ENCODE results near the gene HMX1.

The HMX1 gene

GRCh38 chr4:8838961-8839431, 32.6 kb downstream of the HMX1 start:
- no peak for DNase-seq

GRCh38 chr4:8838296-8838960, 33.2 kb downstream of the HMX1 start:
- no peak for DNase-seq

GRCh38 chr4:8837181-8837841, 34.3 kb downstream of the HMX1 start:
- no peak for DNase-seq

- no peak for DNase-seq
These were observed 34.9 kb downstream of the HMX1 start for GRCh38 chr4:8836664-8837171.

GRCh38 chr4:8835521-8836365, 35.9 kb downstream of the HMX1 start:
- DNase-seq = no peak

- no peak for DNase-seq
These were observed 36.9 kb downstream of the HMX1 start for GRCh38 chr4:8834681-8835220.

- no peak for DNase-seq
These were observed 39.3 kb downstream of the HMX1 start for GRCh38 chr4:8832113-8832915.

- DNase-seq = no peak
These were observed 40.2 kb downstream of the HMX1 start for GRCh38 chr4:8831221-8832112.

- no peak for DNase-seq
These were observed 40.9 kb downstream of the HMX1 start for GRCh38 chr4:8830611-8831200.

GRCh38 chr4:8830056-8830455, 41.6 kb downstream of the HMX1 start:
- no peak for DNase-seq

- DNase-seq = no peak
These were observed 42.1 kb downstream of the HMX1 start for GRCh38 chr4:8829584-8829983.

- DNase-seq = no peak
These were observed 42.8 kb downstream of the HMX1 start for GRCh38 chr4:8828869-8829268.

GRCh38 chr4:8821151-8821950, 50.3 kb downstream of the HMX1 start:
- no peak for DNase-seq

- no peak for DNase-seq
These were observed 51.2 kb downstream of the HMX1 start for GRCh38 chr4:8820178-8821102.

GRCh38 chr4:8819473-8820177, 52.0 kb downstream of the HMX1 start:
- DNase-seq = no peak

- DNase-seq = no peak
These were observed 52.6 kb downstream of the HMX1 start for GRCh38 chr4:8819019-8819418.

GRCh38 chr4:8818063-8818881, 53.4 kb downstream of the HMX1 start:
- DNase-seq = no peak

GRCh38 chr4:8817813-8818062, 53.9 kb downstream of the HMX1 start:
- DNase-seq = no peak

All from inflammatory macrophage treated with lipopolysaccharide for 1 hour (primary cell).